GM21529 (cell line): ENCODE results near the gene SORCS2.

Experiments used
- ATAC-seq: cut with Tn5 transposase; IDR thresholded peaks from one replicate; pipeline ENCODE4 v1.9.1; 2021; ENCODE audit not compliant: unreplicated experiment

SORCS2 gene

GRCh38 chr4:7422151-7422897 is 230.0 kb downstream of the SORCS2 start:
- ATAC-seq = no peak

DNA sequence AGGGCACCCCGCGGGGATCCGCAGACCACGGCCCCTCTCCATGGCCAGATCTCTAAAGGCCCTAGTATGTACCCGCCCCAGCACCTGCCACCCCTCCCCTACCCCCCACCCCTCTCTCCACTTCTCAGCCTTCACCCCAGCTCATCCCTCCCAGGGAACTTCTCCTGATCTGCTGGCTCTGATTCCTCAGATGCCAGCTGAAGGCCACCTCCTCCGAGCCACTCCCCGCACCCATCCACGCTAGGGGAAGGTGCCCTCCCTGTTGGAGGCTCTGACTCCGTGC is 230.5 kb downstream of the SORCS2 start:
- ATAC-seq = no peak

DNA sequence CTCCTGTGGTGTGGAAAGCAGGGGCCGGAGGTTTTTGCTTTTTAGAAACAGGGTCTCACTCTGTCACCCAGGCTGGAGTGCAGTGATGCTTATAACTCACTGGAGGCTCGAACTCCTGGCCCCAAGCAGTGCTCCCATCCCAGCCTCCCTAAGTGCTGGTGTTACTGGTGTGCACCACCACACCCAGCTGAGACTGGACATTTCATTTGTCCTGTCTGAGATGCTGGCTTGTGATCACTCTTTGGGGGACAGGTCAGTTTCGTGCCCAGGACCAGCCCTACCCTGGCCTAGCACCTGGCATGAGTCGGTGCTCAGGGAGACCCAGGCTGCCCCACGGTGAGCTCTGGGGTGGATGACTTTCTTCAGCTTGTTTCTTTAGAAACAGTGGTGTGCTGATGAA is 231.1 kb downstream of the SORCS2 start:
- ATAC-seq = no peak

GRCh38 chr4:7423801-7424552 is 231.6 kb downstream of the SORCS2 start:
- no peak for ATAC-seq

GRCh38 chr4:7424553-7425111 is 232.3 kb downstream of the SORCS2 start:
- ATAC-seq = no peak

- ATAC-seq = no peak
Observed at GRCh38 chr4:7425124-7425523, 232.8 kb downstream of the SORCS2 start.

GRCh38 chr4:7425591-7426468 is 233.5 kb downstream of the SORCS2 start:
- no peak for ATAC-seq

DNA sequence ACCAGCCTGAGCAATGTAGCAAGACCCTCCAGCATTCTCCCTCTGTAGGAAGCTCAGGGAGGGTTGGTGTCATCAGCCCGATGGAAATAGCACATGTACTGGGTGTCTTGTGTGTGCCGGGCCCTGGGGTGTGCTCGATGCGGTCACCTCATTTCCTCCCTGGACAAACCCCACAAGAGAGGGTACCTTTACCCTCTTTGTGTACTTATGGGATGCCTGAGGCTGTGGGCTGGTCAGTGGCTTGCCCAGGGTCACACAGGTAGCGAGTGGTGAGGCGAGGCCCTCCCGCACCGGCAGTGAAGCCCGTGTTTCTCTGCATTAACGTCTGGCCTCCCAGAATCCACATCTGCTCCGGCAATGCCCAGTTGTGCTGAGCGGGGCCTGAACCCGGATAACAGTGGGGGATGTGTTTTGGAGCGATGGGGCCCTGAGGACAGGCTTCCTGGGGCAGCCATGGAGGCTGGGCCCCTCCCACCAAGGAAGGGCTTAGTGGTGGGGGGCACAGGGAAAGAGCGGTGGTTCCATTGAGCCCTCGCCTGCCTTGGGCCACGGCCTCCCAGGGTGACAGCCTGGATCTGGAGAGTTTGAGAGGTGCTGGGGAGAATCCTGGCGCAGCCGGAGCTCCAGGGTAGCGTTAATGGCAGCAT is 234.3 kb downstream of the SORCS2 start:
- ATAC-seq = no peak

DNA sequence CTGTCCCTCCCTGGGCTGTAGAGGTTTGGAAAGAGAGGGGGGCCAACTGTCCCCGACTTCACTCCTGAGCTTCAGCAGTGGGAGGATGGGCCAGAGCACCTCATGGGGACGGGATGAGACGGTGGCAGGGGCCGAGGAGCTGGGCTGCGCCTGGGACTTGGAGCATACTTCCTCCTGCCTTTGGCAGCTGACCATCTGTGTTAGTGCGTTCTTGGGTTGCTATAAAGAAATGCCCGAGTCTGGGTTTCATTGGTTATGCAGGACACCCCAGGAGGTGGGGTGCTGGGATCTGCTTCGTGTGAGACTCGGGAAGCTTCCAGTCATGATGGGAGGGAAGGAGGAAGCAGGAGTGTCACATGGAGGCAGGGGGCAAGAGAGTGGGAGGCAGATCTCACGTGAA is 235.0 kb downstream of the SORCS2 start:
- ATAC-seq = no peak

GRCh38 chr4:7427831-7428260 is 235.5 kb downstream of the SORCS2 start:
- ATAC-seq = no peak

GRCh38 chr4:7428261-7429068 is 236.1 kb downstream of the SORCS2 start:
- no peak for ATAC-seq

DNA sequence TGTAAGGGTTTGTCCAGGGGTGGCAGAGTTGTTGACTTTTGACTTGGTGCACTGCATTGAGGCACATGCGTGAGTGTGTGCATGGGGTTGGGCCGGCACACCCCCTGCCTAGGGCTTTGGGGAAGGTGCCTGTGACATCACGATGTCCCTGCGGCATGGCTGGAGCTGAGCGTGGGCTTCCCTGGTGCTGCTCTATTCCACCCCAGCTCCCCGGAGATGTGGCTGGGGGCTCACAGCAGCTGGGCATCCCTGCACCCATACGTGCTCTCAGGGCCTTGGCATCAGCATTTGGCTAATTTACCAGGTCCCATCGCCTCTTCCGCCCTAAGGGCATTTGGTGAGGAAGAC is 236.7 kb downstream of the SORCS2 start:
- ATAC-seq = no peak

GRCh38 chr4:7429601-7430078 is 237.3 kb downstream of the SORCS2 start:
- ATAC-seq = no peak

GRCh38 chr4:7430368-7430964 is 238.1 kb downstream of the SORCS2 start:
- no peak for ATAC-seq

DNA sequence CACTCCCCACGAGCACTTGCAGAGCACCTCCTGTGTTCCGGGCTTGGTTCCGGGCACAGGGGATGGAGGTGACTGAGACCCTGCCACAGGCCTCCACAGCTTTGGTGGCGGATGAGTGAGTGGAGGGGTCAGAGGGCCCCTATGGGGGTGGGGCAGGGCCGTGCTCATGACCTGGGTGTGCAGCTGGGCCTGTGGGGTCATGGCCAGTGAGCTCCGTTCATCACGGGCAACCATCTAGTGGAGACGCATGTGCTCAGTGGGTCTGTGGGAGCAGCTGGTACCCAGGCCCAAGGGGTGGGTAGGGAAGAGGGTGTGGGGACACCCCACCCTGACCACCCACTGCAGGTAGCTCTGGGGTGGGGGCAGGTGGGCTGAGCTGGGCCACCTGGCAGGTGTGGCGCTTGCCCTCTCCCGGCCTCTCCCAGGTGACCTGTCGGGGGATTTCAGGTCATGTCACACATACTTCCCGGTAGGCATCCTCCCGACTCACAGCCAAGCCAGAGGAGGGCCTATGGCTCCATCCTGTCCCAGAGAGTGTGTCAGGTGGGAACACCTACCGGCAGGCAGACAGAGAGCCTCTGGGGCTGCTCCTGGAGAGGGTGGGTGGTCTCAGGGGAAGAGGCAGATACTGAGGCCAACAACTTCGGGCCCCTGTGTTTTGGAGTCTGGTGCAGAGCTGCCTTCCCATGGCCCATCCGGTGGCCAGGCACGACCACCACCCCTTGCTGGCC is 238.8 kb downstream of the SORCS2 start:
- ATAC-seq = no peak

DNA sequence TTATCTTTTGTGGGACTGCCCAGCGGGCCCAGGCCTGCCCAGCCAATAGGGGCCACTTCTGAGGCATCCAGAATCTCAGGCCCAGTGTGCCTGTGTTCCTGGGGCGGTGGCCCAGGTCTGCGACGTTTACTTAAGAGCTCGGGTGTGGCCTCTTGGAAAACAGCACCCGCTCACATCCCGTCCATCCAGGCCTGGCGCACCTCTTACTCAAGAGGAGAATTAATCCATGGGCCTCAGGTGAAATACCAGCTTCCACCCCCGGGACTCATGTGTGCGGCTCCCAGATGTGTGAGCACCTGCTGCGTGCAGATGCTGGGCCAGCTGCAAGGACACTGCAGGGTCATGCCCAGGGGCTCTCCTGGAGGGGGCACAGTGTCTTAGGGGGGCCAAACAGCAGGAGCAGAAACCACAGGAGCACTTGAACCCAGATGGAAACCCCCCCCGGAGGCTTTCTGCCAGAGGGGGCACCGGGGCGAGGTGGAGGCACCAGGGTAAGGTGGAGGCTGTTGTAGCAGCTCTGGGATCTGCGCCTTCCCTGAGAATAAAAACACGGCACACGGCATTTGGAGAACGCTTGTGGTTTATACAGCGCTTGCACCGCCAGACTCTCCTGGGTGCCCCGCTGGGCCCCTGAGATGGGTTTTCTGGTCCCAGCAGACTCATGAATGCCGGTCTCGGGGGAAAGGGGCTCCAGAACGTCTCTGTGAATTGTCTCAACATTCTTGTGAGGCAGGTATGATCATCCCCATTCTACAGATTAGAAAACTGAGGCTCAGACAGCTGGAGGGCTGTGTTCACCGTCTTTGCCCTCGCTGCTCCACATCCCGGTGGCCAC is 239.6 kb downstream of the SORCS2 start:
- ATAC-seq = no peak

- ATAC-seq = no peak
Observed at GRCh38 chr4:7432531-7433375, 240.4 kb downstream of the SORCS2 start.
